Measurements from ENCODE around the gene TMEM214.

DNA sequence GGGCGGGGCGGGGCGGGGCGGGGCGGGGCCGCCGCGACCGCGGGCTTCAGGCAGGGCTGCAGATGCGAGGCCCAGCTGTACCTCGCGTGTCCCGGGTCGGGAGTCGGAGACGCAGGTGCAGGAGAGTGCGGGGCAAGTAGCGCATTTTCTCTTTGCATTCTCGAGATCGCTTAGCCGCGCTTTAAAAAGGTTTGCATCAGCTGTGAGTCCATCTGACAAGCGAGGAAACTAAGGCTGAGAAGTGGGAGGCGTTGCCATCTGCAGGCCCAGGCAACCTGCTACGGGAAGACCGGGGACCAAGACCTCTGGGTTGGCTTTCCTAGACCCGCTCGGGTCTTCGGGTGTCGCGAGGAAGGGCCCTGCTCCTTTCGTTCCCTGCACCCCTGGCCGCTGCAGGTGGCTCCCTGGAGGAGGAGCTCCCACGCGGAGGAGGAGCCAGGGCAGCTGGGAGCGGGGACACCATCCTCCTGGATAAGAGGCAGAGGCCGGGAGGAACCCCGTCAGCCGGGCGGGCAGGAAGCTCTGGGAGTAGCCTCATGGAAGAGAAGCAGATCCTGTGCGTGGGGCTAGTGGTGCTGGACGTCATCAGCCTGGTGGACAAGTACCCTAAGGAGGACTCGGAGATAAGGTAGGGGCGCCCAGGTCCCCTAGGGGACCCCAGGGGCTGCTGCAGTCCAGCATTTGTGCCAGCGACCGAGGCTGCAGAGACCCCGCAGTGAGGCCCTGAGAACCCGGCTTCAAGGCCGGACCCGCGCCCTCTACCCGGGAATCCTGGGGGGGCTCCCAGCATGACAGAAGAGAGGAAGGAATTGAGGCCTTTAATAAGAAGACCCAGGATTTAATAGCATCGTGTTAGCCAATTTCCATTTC, 54.2 kb downstream of the TMEM214 start, which contains the start of gene KHK:
- TF ChIP-seq, protein P1, sequence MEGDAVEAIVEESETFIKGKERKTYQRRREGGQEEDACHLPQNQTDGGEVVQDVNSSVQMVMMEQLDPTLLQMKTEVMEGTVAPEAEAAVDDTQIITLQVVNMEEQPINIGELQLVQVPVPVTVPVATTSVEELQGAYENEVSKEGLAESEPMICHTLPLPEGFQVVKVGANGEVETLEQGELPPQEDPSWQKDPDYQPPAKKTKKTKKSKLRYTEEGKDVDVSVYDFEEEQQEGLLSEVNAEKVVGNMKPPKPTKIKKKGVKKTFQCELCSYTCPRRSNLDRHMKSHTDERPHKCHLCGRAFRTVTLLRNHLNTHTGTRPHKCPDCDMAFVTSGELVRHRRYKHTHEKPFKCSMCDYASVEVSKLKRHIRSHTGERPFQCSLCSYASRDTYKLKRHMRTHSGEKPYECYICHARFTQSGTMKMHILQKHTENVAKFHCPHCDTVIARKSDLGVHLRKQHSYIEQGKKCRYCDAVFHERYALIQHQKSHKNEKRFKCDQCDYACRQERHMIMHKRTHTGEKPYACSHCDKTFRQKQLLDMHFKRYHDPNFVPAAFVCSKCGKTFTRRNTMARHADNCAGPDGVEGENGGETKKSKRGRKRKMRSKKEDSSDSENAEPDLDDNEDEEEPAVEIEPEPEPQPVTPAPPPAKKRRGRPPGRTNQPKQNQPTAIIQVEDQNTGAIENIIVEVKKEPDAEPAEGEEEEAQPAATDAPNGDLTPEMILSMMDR (IDR thresholded peaks at IDR 0.05): no peak
- TF ChIP-seq POLR2A (IDR thresholded peaks at IDR 0.05): no peak
